ENCODE results near the gene TRIP13. TPM values are rescaled to one million over a fixed set of nuclear protein-coding genes. Genes with fewer than 3 reads are reported as not detected.

The TRIP13 gene
- total and polyA plus RNA-seq, 2 of the 4 experiments (the other 2 are of a cell fraction), result 17.1 to 35.5 TPM

DNA sequence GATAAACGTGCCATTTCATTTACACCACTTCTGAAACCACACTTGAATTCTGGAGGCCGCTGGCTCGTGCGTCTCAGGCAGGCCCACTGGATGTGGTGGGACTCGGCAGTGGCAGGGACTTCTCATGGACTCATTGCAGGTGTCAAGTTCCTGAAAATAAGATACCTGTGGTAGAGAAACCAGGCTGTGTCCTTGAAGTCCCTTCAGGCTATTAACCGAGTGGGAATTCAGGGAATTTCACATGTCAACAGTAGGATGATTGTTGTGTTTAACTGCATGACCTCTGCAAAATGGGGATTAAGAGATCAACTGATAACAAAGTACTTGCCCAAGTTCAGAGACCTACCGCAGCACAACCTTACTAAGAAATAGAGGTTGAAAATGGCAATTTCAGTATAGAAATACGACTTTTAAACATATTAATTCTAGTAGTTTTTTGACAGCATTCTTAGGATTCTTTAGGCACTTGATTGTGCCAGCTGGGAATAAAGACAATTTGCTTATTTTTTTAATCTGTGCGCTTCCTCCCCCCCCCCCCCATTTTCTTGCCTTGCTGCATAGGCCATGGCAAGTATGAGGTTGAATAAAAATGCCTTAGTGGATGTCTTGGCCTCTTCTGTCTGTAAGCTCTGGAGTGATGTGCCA, 26.8 kb downstream of the TRIP13 start:
- ChIA-PET POLR2A (ENCODE audit: unreplicated experiment) (no interaction called here), CTCF (interaction anchor here (0.6 to 1.7 kb wide), 7 partner anchors 12 to 725 kb away, joined by 3 to 8 read pairs (median 5); no protein-coding TSS in a partner anchor)
- no peak overlapping the region for H3K4me2 ChIP-seq (ENCODE audit: low read depth, low read length)
- dilution Hi-C loops (cut with HindIII; ENCODE audit: low sequenced_read_pairs, unreplicated experiment) (no loop called here), in situ Hi-C loops (cut with MboI; ENCODE audit: low sequenced_read_pairs) (no loop called here), intact Hi-C loops (cut with micrococcal nuclease) (no loop called here)
- H3K79me1 ChIP-seq (ENCODE audit: low read depth in 1 of 2, low read length in 2 of 2), result no peaks in the 10 kb centered on the region; a peak in 1 of 4 replicates
- H3K36me3 ChIP-seq (ENCODE audit: control insufficient read depth, insufficient read depth, low read length), result peaks cover 9% of the 10 kb centered on the region
- H4K20me1 ChIP-seq (ENCODE audit: insufficient read depth, low read length), result no peaks in the 10 kb centered on the region
- no peak overlapping the region for H4K5ac ChIP-seq (ENCODE audit: low read depth, low read length)
- H2BK15ac ChIP-seq (ENCODE audit: low read depth, low read length), result no peak overlapping the region
- no peak overlapping the region for H3K9ac ChIP-seq (ENCODE audit: low read depth, low read length)
- no peak overlapping the region for H2BK120ac ChIP-seq (ENCODE audit: low read depth, low read length)
- H2AK5ac ChIP-seq (ENCODE audit: low read depth, low read length), result no peak overlapping the region
- H2BK5ac ChIP-seq (ENCODE audit: low read depth, low read length, poor library complexity, severe bottlenecking), result no peak overlapping the region
- H3K18ac ChIP-seq (ENCODE audit: low read depth, low read length), result no peak overlapping the region
- H3K56ac ChIP-seq (ENCODE audit: extremely low read depth, insufficient read depth, low read length), result no peak overlapping the region
- no peaks in the 10 kb centered on the region for H3K9me1 ChIP-seq (ENCODE audit: insufficient read depth, low read length)
- H2AK9ac ChIP-seq (replicated peaks; ENCODE audit: low read depth, low read length, poor library complexity), result no peak overlapping the region
- no peaks in the 10 kb centered on the region for H3K4me1 ChIP-seq (ENCODE audit: control insufficient read depth, insufficient read depth, low read length)
- TF ChIP-seq RCOR1 (IDR thresholded peaks at IDR 0.05; ENCODE audit: insufficient replicate concordance, low read length) (no peak), FOS (IDR thresholded peaks at IDR 0.05; ENCODE audit: low read depth, low read length) (no peak), RFX5 (IDR thresholded peaks at IDR 0.05; ENCODE audit: low read depth, low read length) (no peak), RAD21 (IDR thresholded peaks at IDR 0.05; ENCODE audit: low read length) (no peak), BHLHE40 (IDR thresholded peaks at IDR 0.05; ENCODE audit: low read depth, low read length) (no peak), POLR2A (IDR thresholded peaks at IDR 0.05; ENCODE audit: low read depth, low read length) (no peak), MAZ (IDR thresholded peaks at IDR 0.05; ENCODE audit: borderline replicate concordance, low read depth, low read length) (no peak), NFE2L2 (IDR thresholded peaks at IDR 0.05; ENCODE audit: low read depth, low read length) (no peak), MAFK (IDR thresholded peaks at IDR 0.05; ENCODE audit: low read depth, low read length) (no peak), CHD1 (IDR thresholded peaks at IDR 0.05; ENCODE audit: low read depth, low read length) (no peak)
- TF ChIP-seq, protein P1, sequence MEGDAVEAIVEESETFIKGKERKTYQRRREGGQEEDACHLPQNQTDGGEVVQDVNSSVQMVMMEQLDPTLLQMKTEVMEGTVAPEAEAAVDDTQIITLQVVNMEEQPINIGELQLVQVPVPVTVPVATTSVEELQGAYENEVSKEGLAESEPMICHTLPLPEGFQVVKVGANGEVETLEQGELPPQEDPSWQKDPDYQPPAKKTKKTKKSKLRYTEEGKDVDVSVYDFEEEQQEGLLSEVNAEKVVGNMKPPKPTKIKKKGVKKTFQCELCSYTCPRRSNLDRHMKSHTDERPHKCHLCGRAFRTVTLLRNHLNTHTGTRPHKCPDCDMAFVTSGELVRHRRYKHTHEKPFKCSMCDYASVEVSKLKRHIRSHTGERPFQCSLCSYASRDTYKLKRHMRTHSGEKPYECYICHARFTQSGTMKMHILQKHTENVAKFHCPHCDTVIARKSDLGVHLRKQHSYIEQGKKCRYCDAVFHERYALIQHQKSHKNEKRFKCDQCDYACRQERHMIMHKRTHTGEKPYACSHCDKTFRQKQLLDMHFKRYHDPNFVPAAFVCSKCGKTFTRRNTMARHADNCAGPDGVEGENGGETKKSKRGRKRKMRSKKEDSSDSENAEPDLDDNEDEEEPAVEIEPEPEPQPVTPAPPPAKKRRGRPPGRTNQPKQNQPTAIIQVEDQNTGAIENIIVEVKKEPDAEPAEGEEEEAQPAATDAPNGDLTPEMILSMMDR (conservative IDR thresholded peaks at IDR 0.05; ENCODE audit: low read depth, low read length), result no peak
- TF ChIP-seq, protein P2, sequence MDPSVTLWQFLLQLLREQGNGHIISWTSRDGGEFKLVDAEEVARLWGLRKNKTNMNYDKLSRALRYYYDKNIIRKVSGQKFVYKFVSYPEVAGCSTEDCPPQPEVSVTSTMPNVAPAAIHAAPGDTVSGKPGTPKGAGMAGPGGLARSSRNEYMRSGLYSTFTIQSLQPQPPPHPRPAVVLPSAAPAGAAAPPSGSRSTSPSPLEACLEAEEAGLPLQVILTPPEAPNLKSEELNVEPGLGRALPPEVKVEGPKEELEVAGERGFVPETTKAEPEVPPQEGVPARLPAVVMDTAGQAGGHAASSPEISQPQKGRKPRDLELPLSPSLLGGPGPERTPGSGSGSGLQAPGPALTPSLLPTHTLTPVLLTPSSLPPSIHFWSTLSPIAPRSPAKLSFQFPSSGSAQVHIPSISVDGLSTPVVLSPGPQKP (IDR thresholded peaks at IDR 0.05; ENCODE audit: borderline replicate concordance, low read depth, low read length), result no peak
- TF ChIP-seq, protein P3, sequence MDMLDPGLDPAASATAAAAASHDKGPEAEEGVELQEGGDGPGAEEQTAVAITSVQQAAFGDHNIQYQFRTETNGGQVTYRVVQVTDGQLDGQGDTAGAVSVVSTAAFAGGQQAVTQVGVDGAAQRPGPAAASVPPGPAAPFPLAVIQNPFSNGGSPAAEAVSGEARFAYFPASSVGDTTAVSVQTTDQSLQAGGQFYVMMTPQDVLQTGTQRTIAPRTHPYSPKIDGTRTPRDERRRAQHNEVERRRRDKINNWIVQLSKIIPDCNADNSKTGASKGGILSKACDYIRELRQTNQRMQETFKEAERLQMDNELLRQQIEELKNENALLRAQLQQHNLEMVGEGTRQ (IDR thresholded peaks at IDR 0.05; ENCODE audit: low read depth, low read length), result no peak
- no peak overlapping the region for H4K8ac ChIP-seq (ENCODE audit: low read depth in 2 of 2, low read length in 2 of 2)
- 86% methylated on average over 5 of the region's 9 CpGs; no CpG with 5 or more reads in 1 of the 2 experiments for WGBS, 2 experiments (ENCODE audit: extremely low coverage in 2 of 2, insufficient read length in 1 of 2)
- H3K9me3 ChIP-seq (ENCODE audit: control insufficient read depth, insufficient read depth, low read length), result no peaks in the 10 kb centered on the region
- ATAC-seq (ENCODE audit: low read depth) (no peak), DNase-seq (no peak)
- no peaks in the 10 kb centered on the region for H3K27me3 ChIP-seq (ENCODE audit: control insufficient read depth, insufficient read depth, low read length)
- no peak overlapping the region for H4K91ac ChIP-seq (ENCODE audit: insufficient read depth, low read depth, low read length)
- H2BK20ac ChIP-seq (ENCODE audit: low read depth, low read length), result no peak overlapping the region
- no peak overlapping the region for H3K27ac ChIP-seq (ENCODE audit: insufficient read depth, low read length)
- H3K4ac ChIP-seq (ENCODE audit: low read depth, low read length), result no peak overlapping the region
- H3K14ac ChIP-seq (replicated peaks; ENCODE audit: low read depth, low read length), result no peak overlapping the region
- no peak overlapping the region for H2AFZ ChIP-seq (replicated peaks; ENCODE audit: low read length, poor library complexity)
- no peak overlapping the region for H3K4me3 ChIP-seq (ENCODE audit: insufficient read depth, low read depth, low read length)
- no TSS peak for BruUV-seq (replicated peaks)
- no peak overlapping the region for H3K23ac ChIP-seq (ENCODE audit: low read depth, low read length)

All from IMR-90 (cell line).